Hepatic stellate cell (primary cell): Measurements from ENCODE around the gene RFX1.
A peak's percentile ranks its signal among the peaks of the same experiment; 100 is the strongest.
"Not testable (repeated sequence)": the region's sequence is repeated elsewhere in the genome, so short reads cannot be mapped to it uniquely, and the experiment has no call there.

ENCODE experiments used
- DNase-seq: peaks from one replicate; pipeline ENCODE4 v3.0.0; 2011; ENCODE audit warnings: low spot score

Gene RFX1

GRCh38 chr19:14027856-14028450, 21.8 kb upstream of the RFX1 start, which contains the start of gene RLN3:
TSS of gene RLN3 (plus strand) at chr19:14028148. CDS start at chr19:14028205, 57 bp downstream.
- no peak for DNase-seq

- not testable (repeated sequence) for DNase-seq
These were observed 20.6 kb upstream of the RFX1 start for GRCh38 chr19:14026652-14027192.

- peak; percentile 72 for DNase-seq
These were observed 17.5 kb upstream of the RFX1 start for GRCh38 chr19:14023404-14024235.

GRCh38 chr19:14022469-14022868, 16.3 kb upstream of the RFX1 start:
- DNase-seq, result no peak

- DNase-seq, result no peak
These were observed 15.4 kb upstream of the RFX1 start for GRCh38 chr19:14021474-14021873.

GRCh38 chr19:14019739-14020138, 13.6 kb upstream of the RFX1 start:
- not testable (repeated sequence) for DNase-seq

GRCh38 chr19:14019100-14019499, 13.0 kb upstream of the RFX1 start:
- DNase-seq, result no peak

GRCh38 chr19:14015524-14016035, 9.5 kb upstream of the RFX1 start:
- DNase-seq, result no peak

- DNase-seq, result no peak
These were observed 6.3 kb upstream of the RFX1 start for GRCh38 chr19:14012378-14012915.

- peak; percentile 73 for DNase-seq
These were observed 844 bp upstream of the RFX1 start for GRCh38 chr19:14006766-14007562.

- DNase-seq, result peak; percentile 85
These were observed 603 bp downstream of the RFX1 start for GRCh38 chr19:14005349-14006084.

GRCh38 chr19:14004619-14005348, 1.3 kb downstream of the RFX1 start:
- DNase-seq, result no peak

- no peak for DNase-seq
These were observed 2.7 kb downstream of the RFX1 start for GRCh38 chr19:14003251-14004055.

GRCh38 chr19:14002571-14003250, 3.4 kb downstream of the RFX1 start:
- no peak for DNase-seq

GRCh38 chr19:14000691-14001375, 5.3 kb downstream of the RFX1 start:
- no peak for DNase-seq

- no peak for DNase-seq
These were observed 7.0 kb downstream of the RFX1 start for GRCh38 chr19:13999085-13999484.

GRCh38 chr19:13998426-13998825, 7.7 kb downstream of the RFX1 start:
- no peak for DNase-seq

- no peak for DNase-seq
These were observed 8.5 kb downstream of the RFX1 start for GRCh38 chr19:13997631-13997962.
